GM10266 (cell line): ENCODE results near the gene CYP3A7.
"Not testable (repeated sequence)": the region's sequence is repeated elsewhere in the genome, so short reads cannot be mapped to it uniquely, and the experiment has no call there.

Source experiments
- DNase-seq: peaks from one replicate; pipeline ENCODE4 v3.0.0; 2012; ENCODE audit errors: extremely low spot score
- CTCF ChIP-seq: IDR thresholded peaks from 2 replicates; pipeline ENCODE4 v1.5.1; 2012; ENCODE audit warnings: mild to moderate bottlenecking, low read depth; ENCODE audit not compliant: control insufficient read depth, insufficient read depth; ENCODE audit errors: missing control alignments

CYP3A7 gene

GRCh38 chr7:99768471-99768870 is 33.5 kb upstream of the CYP3A7 start:
- DNase-seq: no peak
- no peak for TF ChIP-seq CTCF

GRCh38 chr7:99767662-99768061 is 32.7 kb upstream of the CYP3A7 start:
- TF ChIP-seq CTCF: no peak
- DNase-seq: peak; percentile 24

- TF ChIP-seq CTCF: no peak
- no peak for DNase-seq
These were observed 31.6 kb upstream of the CYP3A7 start for GRCh38 chr7:99766484-99767099.

GRCh38 chr7:99764478-99764877 is 29.5 kb upstream of the CYP3A7 start:
- no peak for DNase-seq
- no peak for TF ChIP-seq CTCF

- DNase-seq: no peak
- no peak for TF ChIP-seq CTCF
These were observed 27.8 kb upstream of the CYP3A7 start for GRCh38 chr7:99762680-99763327.

GRCh38 chr7:99755085-99755484 is 20.1 kb upstream of the CYP3A7 start:
- TF ChIP-seq CTCF: no peak
- DNase-seq: no peak

- no peak for DNase-seq
- TF ChIP-seq CTCF: no peak
These were observed 17.4 kb upstream of the CYP3A7 start for GRCh38 chr7:99752356-99752755.

- not testable (repeated sequence) for DNase-seq
These were observed 16.5 kb upstream of the CYP3A7 start for GRCh38 chr7:99751322-99752052.
